ENCODE data around the gene DOLK.

GRCh38 chr9:128906741-128907140, 40.7 kb downstream of the DOLK start:
- no peak for TF ChIP-seq MAX (IDR thresholded peaks at IDR 0.05)
- TF ChIP-seq, protein P1, sequence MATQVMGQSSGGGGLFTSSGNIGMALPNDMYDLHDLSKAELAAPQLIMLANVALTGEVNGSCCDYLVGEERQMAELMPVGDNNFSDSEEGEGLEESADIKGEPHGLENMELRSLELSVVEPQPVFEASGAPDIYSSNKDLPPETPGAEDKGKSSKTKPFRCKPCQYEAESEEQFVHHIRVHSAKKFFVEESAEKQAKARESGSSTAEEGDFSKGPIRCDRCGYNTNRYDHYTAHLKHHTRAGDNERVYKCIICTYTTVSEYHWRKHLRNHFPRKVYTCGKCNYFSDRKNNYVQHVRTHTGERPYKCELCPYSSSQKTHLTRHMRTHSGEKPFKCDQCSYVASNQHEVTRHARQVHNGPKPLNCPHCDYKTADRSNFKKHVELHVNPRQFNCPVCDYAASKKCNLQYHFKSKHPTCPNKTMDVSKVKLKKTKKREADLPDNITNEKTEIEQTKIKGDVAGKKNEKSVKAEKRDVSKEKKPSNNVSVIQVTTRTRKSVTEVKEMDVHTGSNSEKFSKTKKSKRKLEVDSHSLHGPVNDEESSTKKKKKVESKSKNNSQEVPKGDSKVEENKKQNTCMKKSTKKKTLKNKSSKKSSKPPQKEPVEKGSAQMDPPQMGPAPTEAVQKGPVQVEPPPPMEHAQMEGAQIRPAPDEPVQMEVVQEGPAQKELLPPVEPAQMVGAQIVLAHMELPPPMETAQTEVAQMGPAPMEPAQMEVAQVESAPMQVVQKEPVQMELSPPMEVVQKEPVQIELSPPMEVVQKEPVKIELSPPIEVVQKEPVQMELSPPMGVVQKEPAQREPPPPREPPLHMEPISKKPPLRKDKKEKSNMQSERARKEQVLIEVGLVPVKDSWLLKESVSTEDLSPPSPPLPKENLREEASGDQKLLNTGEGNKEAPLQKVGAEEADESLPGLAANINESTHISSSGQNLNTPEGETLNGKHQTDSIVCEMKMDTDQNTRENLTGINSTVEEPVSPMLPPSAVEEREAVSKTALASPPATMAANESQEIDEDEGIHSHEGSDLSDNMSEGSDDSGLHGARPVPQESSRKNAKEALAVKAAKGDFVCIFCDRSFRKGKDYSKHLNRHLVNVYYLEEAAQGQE (IDR thresholded peaks at IDR 0.05; ENCODE audit: low read depth) = no peak
- no peak for TF ChIP-seq ZNF274 (IDR thresholded peaks at IDR 0.05; ENCODE audit: low read depth, low read length)
- TF ChIP-seq POLR2A (IDR thresholded peaks at IDR 0.05; ENCODE audit: borderline replicate concordance, extremely low read depth, insufficient read depth, insufficient read length) = no peak
- TF ChIP-seq EZH2 (IDR thresholded peaks at IDR 0.05) = no peak
- TF ChIP-seq, protein P2, sequence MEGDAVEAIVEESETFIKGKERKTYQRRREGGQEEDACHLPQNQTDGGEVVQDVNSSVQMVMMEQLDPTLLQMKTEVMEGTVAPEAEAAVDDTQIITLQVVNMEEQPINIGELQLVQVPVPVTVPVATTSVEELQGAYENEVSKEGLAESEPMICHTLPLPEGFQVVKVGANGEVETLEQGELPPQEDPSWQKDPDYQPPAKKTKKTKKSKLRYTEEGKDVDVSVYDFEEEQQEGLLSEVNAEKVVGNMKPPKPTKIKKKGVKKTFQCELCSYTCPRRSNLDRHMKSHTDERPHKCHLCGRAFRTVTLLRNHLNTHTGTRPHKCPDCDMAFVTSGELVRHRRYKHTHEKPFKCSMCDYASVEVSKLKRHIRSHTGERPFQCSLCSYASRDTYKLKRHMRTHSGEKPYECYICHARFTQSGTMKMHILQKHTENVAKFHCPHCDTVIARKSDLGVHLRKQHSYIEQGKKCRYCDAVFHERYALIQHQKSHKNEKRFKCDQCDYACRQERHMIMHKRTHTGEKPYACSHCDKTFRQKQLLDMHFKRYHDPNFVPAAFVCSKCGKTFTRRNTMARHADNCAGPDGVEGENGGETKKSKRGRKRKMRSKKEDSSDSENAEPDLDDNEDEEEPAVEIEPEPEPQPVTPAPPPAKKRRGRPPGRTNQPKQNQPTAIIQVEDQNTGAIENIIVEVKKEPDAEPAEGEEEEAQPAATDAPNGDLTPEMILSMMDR (IDR thresholded peaks at IDR 0.05 in 2 of 3, conservative IDR thresholded peaks at IDR 0.05 in 1 of 3; ENCODE audit: borderline replicate concordance in 1 of 3, insufficient read depth in 1 of 3, low read depth in 2 of 3, low read length in 2 of 3) = no peak
- TF ChIP-seq RAD21 (IDR thresholded peaks at IDR 0.05; ENCODE audit: low read depth) = no peak
- no peak for TF ChIP-seq FOSL1 (IDR thresholded peaks at IDR 0.05; ENCODE audit: low read depth)
